Left lung (tissue), 10 donors: ENCODE data around the gene TRIP11. TPM values are rescaled to one million over a fixed set of nuclear protein-coding genes. Genes with fewer than 3 reads are reported as not detected.
A peak's percentile ranks its signal among the peaks of the same experiment; 100 is the strongest.

Source experiments
- ATAC-seq: fragments of 200-7000 bp; cut with Tn5 transposase; one replicate; pipeline ENCODE4 v1.9.1; 2020; ENCODE audit warnings: moderate library complexity
- DNase-seq, 4 donors: peaks; one replicate each; pipeline ENCODE4 v3.0.0-alpha.2; 2013 to 2020
- H3K27ac ChIP-seq, 2 donors: fragments of 200-600 bp; sonication (generic) in 1 of 2; one replicate each; pipeline versions ENCODE4 v1.5.0 to v1.8.0; 2020 to 2021
- H3K27me3 ChIP-seq, 2 donors: fragments of 200-600 bp; sonication (generic) in 1 of 2; one replicate each; pipeline versions ENCODE4 v1.5.0 to v1.8.0; 2020 to 2021
- H3K36me3 ChIP-seq, 2 donors: fragments of 200-600 bp; sonication (generic) in 1 of 2; one replicate each; pipeline versions ENCODE4 v1.5.0 to v1.8.0; 2020 to 2021
- H3K4me1 ChIP-seq, 2 donors: fragments of 200-600 bp; one replicate each; pipeline ENCODE4 v1.8.0; 2021
- H3K4me3 ChIP-seq, 2 donors: fragments of 200-600 bp; sonication (generic) in 1 of 2; one replicate each; pipeline versions ENCODE4 v1.5.0 to v1.8.0; 2020 to 2021; ENCODE audit warnings: mild to moderate bottlenecking in 1 of 2
- H3K9me3 ChIP-seq, 2 donors: fragments of 200-600 bp; sonication (generic) in 1 of 2; one replicate each; pipeline versions ENCODE4 v1.5.0 to v1.8.0; 2020 to 2021
- intact Hi-C, 2 donors: fragments of 100-400 bp; cut with DNase I; formaldehyde crosslinking; loops; one replicate each; pipeline versions ENCODE4 v1.11.2 to v1.14.2; 2022
- polyA plus RNA-seq, 6 donors: library from polyadenylated mRNA; unstranded; fragments of 120-200 nt; gene quantifications; one replicate each; pipeline ENCODE4 v1.2.1, GENCODE V29; 2013; ENCODE audit not compliant: insufficient read length in 6 of 6
- total RNA-seq, 2 donors: library from RNA; stranded (reverse); fragmentation: NEBNext Ultra II Directional; extraction: Animal tissue kit (Norgen Biotek cat#: 25700); gene quantifications; one replicate each; pipeline ENCODE4 v1.2.1, GENCODE V29; 2021
- TF ChIP-seq, protein P1 (sequence below), 2 donors: fragments of 200-600 bp; sonication (generic) in 1 of 2; IDR thresholded peaks; one replicate each; pipeline versions ENCODE4 v1.5.0 to v1.8.0; 2021; ENCODE audit warnings: antibody characterized with exemption in 2 of 2
- donor health status: DM: no; HTN: yes; CAD: no.
- donor health status: DM: no; HTN: no; CAD: no.

The TRIP11 gene
- total and polyA plus RNA-seq, 8 donors, result 26.3 to 64.3 (median 36.6) TPM

DNA sequence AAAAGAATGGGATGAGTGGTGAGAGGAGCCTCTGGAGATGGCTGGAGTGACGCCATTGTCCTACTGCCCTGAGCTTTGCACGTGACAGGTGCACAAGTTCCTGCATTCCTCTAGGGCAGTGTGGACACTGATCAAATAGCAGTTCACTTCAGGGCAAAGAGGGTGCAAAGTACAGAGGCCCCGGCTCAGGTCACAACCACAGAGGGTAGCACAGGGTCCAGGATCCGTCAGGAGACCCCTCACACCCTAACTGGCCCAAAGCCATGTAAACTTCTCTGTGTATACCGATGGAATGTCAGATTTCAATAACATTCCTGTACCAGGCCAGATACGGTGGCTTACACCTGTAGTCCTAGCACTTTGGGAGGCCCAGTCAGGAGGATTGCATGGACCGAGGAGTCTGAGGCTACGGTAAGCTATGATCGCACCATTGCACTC, 82.0 kb downstream of the TRIP11 start:
- H3K9me3 ChIP-seq, result no peaks in the 10 kb centered on the region
- H3K4me1 ChIP-seq, result no peaks in the 10 kb centered on the region
- no peak overlapping the region for H3K4me3 ChIP-seq
- intact Hi-C loops, result no loop called here
- DNase-seq, result no peak
- no peak for ATAC-seq
- no peak overlapping the region for H3K27ac ChIP-seq
- no peaks in the 10 kb centered on the region for H3K36me3 ChIP-seq
- H3K27me3 ChIP-seq, result no peaks in the 10 kb centered on the region
- TF ChIP-seq, protein P1, sequence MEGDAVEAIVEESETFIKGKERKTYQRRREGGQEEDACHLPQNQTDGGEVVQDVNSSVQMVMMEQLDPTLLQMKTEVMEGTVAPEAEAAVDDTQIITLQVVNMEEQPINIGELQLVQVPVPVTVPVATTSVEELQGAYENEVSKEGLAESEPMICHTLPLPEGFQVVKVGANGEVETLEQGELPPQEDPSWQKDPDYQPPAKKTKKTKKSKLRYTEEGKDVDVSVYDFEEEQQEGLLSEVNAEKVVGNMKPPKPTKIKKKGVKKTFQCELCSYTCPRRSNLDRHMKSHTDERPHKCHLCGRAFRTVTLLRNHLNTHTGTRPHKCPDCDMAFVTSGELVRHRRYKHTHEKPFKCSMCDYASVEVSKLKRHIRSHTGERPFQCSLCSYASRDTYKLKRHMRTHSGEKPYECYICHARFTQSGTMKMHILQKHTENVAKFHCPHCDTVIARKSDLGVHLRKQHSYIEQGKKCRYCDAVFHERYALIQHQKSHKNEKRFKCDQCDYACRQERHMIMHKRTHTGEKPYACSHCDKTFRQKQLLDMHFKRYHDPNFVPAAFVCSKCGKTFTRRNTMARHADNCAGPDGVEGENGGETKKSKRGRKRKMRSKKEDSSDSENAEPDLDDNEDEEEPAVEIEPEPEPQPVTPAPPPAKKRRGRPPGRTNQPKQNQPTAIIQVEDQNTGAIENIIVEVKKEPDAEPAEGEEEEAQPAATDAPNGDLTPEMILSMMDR (IDR thresholded peaks at IDR 0.05), result no peak

DNA sequence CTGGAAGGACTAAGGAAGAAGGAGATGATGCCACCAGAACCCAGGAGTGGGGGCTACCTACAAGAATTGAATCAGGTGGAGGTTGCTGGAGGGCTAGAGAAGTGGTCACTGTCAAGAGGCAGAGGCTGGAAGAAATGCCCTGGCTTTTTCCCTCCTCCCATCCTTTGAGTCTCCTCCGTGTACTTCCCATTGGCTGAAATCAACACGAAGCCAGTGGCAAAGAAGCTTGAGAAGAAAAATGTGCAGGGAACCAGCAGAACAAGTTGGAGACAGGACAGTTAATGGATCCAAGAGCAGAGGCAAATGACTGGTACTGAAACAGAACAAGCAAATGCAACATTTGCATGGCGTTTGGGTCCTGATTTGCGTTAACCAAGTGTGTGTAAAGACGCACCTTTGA, 83.2 kb downstream of the TRIP11 start:
- H3K4me1 ChIP-seq, result no peaks in the 10 kb centered on the region
- DNase-seq, result no peak
- H3K9me3 ChIP-seq, result no peaks in the 10 kb centered on the region
- no peaks in the 10 kb centered on the region for H3K36me3 ChIP-seq
- TF ChIP-seq, protein P1 (IDR thresholded peaks at IDR 0.05), result no peak
- ATAC-seq, result no peak
- H3K27me3 ChIP-seq, result no peaks in the 10 kb centered on the region
- no peak overlapping the region for H3K4me3 ChIP-seq
- H3K27ac ChIP-seq, result no peak overlapping the region
- intact Hi-C loops, result no loop called here

DNA sequence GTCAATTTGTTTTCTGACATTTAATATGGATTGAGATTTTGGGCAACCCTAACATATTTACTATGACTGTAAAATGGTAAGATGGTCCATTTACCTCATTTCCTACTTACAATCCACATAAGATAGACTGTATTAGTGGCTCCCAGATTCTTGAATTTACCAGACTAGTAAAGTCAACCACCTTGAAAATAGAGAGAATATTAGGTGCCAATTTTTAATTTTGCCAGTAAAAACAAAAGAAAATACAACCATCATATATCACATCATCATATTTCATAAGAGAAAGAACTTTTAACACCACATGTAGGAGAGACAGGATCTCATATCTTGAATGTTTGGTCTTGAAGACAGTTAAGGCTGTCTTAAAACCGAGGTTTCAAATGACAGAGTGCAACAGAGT, 84.7 kb downstream of the TRIP11 start:
- TF ChIP-seq, protein P1 (IDR thresholded peaks at IDR 0.05), result no peak
- DNase-seq (no peak), ATAC-seq (no peak)
- Histone ChIP-seq H3K27ac (no peak overlapping the region), H3K4me1 (no peaks in the 10 kb centered on the region), H3K4me3 (no peak overlapping the region), H3K36me3 (no peaks in the 10 kb centered on the region), H3K9me3 (no peaks in the 10 kb centered on the region), H3K27me3 (no peaks in the 10 kb centered on the region)
- intact Hi-C loops, result no loop called here

DNA sequence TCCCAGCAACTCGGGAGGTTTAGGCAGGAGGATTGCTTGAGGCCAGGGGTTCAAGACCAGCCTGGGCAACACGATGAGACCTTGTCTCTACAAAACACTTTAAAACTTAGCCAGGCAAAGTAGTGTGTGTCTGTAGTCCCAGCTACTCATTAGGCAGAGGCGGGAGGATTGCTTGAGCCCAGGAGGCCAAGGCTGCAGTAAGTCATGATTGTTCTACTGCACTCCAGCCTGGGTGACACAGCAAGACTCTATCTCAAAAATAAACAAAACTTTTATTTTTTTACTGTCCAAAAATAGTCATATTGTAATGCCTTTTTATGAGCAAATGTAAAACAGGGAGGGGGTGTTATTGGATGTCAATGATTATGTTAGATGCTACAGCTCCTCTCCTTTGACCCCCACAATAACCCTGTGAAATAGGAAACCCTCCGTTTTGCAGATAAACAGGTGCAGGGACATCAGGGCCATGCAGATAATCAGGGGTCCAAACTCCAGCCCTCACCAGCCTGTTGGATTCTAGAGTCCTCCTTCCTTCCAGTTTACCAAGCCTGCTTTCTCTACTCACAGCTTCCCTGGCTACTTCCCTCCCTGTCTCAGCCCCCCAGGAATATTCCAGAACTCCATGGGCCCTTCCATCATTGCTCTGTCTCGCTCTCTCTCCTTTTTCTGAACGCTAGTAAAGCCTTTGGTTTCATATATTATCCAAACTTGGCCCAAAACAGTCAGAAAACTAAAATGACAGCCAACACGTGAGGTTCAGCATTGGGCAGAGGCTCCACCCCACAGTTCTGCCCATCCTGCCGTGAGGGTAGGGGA, 86.5 kb downstream of the TRIP11 start:
- H3K27me3 ChIP-seq, result no peaks in the 10 kb centered on the region
- H3K27ac ChIP-seq, result no peak overlapping the region
- intact Hi-C loops, result no loop called here
- no peaks in the 10 kb centered on the region for H3K36me3 ChIP-seq
- TF ChIP-seq, protein P1 (IDR thresholded peaks at IDR 0.05), result no peak
- no peak overlapping the region for H3K4me3 ChIP-seq
- DNase-seq (no peak), ATAC-seq (no peak)
- no peaks in the 10 kb centered on the region for H3K4me1 ChIP-seq
- H3K9me3 ChIP-seq, result no peaks in the 10 kb centered on the region

DNA sequence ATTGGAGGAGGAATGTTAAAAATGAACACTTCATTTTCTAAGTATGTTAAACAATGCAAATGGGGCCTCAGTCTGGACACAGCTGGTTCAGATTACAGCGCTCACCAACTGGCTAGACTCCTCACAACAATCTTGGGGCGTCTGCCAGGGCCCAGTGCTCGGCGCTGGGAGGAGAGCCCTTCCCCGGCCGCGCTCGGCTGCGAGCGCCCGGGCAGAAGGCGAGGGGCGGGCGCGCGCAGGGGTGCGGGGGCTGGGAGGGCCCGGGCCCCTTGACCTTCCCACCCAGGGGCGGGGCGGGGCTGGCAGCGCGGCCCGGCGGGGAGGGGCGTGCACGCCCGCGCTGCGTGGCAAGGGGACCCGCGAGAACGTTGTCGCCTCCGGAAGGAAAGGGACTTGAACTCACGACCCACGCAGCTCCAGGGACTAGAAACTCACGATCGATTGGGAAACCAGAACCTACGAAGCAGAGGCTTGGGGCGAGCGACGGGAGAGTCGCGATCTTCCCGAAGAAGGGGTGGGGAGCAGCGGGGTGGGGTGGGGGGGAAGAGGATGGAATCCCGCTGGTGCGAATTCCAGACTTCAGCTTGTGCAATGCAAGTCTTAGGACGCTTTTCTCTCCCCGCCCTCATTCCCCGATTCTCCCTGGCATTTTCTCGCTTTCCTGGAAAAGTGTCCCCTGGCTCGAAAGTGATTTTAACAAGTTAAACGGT, 92.2 kb downstream of the TRIP11 start, which contains the start of gene FBLN5:
FBLN5 (minus strand) TSS at position 220 of the 710 bp plus-strand sequence. CDS start 465 bp downstream, outside the sequence.
- no peaks in the 10 kb centered on the region for H3K9me3 ChIP-seq
- peaks cover 0 to 25% of the 10 kb centered on the region in 2 donors for H3K4me1 ChIP-seq
- peak within 1 kb of the TSS; percentile 45 to 57 for H3K4me3 ChIP-seq
- DNase-seq (peak; percentile 75 to 87 (median 82)), ATAC-seq (peak; percentile 85)
- peak within 1 kb of the TSS; percentile 72 to 83 for H3K27ac ChIP-seq
- no peaks in the 10 kb centered on the region for H3K36me3 ChIP-seq
- peaks cover 0 to 21% of the 10 kb centered on the region in 2 donors for H3K27me3 ChIP-seq
- TF ChIP-seq, protein P1 (IDR thresholded peaks at IDR 0.05), result no peak
- intact Hi-C loops, result no loop called here
